Keratinocyte (primary cell): ENCODE measurements around the gene ZIC2. TPM values are rescaled to one million over a fixed set of nuclear protein-coding genes. Genes with fewer than 3 reads are reported as not detected.

Experiments used
- DNase-seq: peaks from one replicate; pipeline ENCODE4 v3.0.0-alpha.2; 2011; ENCODE audit warnings: low read depth, missing footprints, low spot score
- FAIRE-seq: peaks from 2 replicates; lab custom pipeline; 2011; peaks lifted over from hg19 to GRCh38; lab: Jason Lieb, UNC
- H2AFZ ChIP-seq: 2 replicates; pipeline ENCODE4 v1.6.0; 2012; ENCODE audit warnings: low read length, control low read depth, inconsistent platforms; ENCODE audit not compliant: control insufficient read depth
- H3K27ac ChIP-seq: 2 replicates; pipeline ENCODE4 v1.5.1; 2011; ENCODE audit warnings: low read length; ENCODE audit not compliant: control insufficient read depth, insufficient read depth
- H3K27me3 ChIP-seq: 3 replicates; pipeline ENCODE4 v1.6.0; 2011; ENCODE audit warnings: low read length; ENCODE audit not compliant: control insufficient read depth, insufficient read depth; ENCODE audit errors: extremely low read depth
- H3K36me3 ChIP-seq, 2 experiments: 2 replicates in 1 of 2; 3 replicates in 1 of 2; pipeline ENCODE4 v1.5.1; 2011; ENCODE audit warnings: low read length in 2 of 2, mild to moderate bottlenecking in 1 of 2; ENCODE audit not compliant: control insufficient read depth in 2 of 2, insufficient read depth in 2 of 2; ENCODE audit errors: extremely low read depth in 1 of 2
- H3K4me1 ChIP-seq: 3 replicates; pipeline ENCODE4 v1.5.1; 2011; ENCODE audit warnings: low read length; ENCODE audit not compliant: control insufficient read depth, insufficient read depth; ENCODE audit errors: extremely low read depth
- H3K4me2 ChIP-seq: 3 replicates; pipeline ENCODE4 v1.6.0; 2011; ENCODE audit warnings: low read depth, low read length; ENCODE audit not compliant: control insufficient read depth, insufficient read depth; ENCODE audit errors: extremely low read depth
- H3K4me3 ChIP-seq, 3 experiments: fragments of 200-600 bp in 1 of 3; sonication (generic) in 1 of 3; 2 replicates in 2 of 3; 3 replicates in 1 of 3; pipeline ENCODE4 v1.5.1; 2011 to 2016; ENCODE audit warnings: low read length in 3 of 3, mild to moderate bottlenecking in 3 of 3, control low read depth in 2 of 3, inconsistent platforms in 1 of 3, low read depth in 1 of 3, mixed read lengths in 1 of 3, mixed run types in 1 of 3, moderate library complexity in 1 of 3; ENCODE audit not compliant: control insufficient read depth in 2 of 3, insufficient read depth in 2 of 3; ENCODE audit errors: extremely low read depth in 1 of 3
- H3K79me2 ChIP-seq: 2 replicates; pipeline ENCODE4 v1.6.0; 2012; ENCODE audit warnings: low read length; ENCODE audit not compliant: control insufficient read depth, insufficient read depth
- H3K9ac ChIP-seq: 3 replicates; pipeline ENCODE4 v1.6.0; 2011; ENCODE audit warnings: low read length; ENCODE audit not compliant: control insufficient read depth, insufficient read depth; ENCODE audit errors: extremely low read depth
- H3K9me1 ChIP-seq: 3 replicates; pipeline ENCODE4 v1.6.0; 2011; ENCODE audit warnings: low read length; ENCODE audit not compliant: control insufficient read depth, insufficient read depth; ENCODE audit errors: extremely low read depth
- H3K9me3 ChIP-seq: 2 replicates; pipeline ENCODE4 v1.5.1; 2012; ENCODE audit warnings: low read depth, low read length; ENCODE audit not compliant: control insufficient read depth
- H4K20me1 ChIP-seq: 3 replicates; pipeline ENCODE4 v1.6.0; 2011; ENCODE audit warnings: low read length; ENCODE audit not compliant: control insufficient read depth, insufficient read depth; ENCODE audit errors: extremely low read depth
- EZH2 ChIP-seq: IDR thresholded peaks from one replicate; pipeline ENCODE4 v1.6.1; 2012; ENCODE audit warnings: inconsistent platforms, mild to moderate bottlenecking, low read length, moderate library complexity
- dilution Hi-C: fragments of 300-500 bp; cut with MboI; formaldehyde crosslinking; loops from one replicate; pipeline ENCODE4 v1.7.0; 2020; ENCODE audit warnings: low sequenced_read_pairs; ENCODE audit not compliant: extremely low pct_ligation_motif_present
- polyA plus RNA-seq, 5 experiments: library from polyadenylated mRNA; depleted of rRNA in 3 of 5; stranded (reverse) in 3 of 5; stranded (forward) in 1 of 5; unstranded in 1 of 5; fragments of >200 nt; gene quantifications; 1 replicate in 1 of 5; 2 replicates in 3 of 5; 3 replicates in 1 of 5; pipeline versions ENCODE4 v1.2.1 to v1.2.3, GENCODE V29; 2011 to 2012; ENCODE audit warnings: missing spikeins in 2 of 5, low read depth in 1 of 5, low replicate concordance in 1 of 5
- TF ChIP-seq, protein P1 (sequence below), 3 experiments: IDR thresholded peaks in 1 of 3; conservative IDR thresholded peaks in 1 of 3; optimal IDR thresholded peaks in 1 of 3; 2 replicates in 2 of 3; 3 replicates in 1 of 3; pipeline versions ENCODE3 to v1.5.1; 2011; ENCODE audit warnings: low read length in 3 of 3, mild to moderate bottlenecking in 3 of 3, moderate library complexity in 2 of 3, control low read depth in 1 of 3, inconsistent platforms in 1 of 3; ENCODE audit not compliant: insufficient read depth in 2 of 3; ENCODE audit errors: extremely low read depth in 1 of 3

Gene ZIC2
- polyA plus RNA-seq, 1 donor (not counting 4 experiments of a cell fraction or from before 2014, with no cell fraction given), result not detected

DNA sequence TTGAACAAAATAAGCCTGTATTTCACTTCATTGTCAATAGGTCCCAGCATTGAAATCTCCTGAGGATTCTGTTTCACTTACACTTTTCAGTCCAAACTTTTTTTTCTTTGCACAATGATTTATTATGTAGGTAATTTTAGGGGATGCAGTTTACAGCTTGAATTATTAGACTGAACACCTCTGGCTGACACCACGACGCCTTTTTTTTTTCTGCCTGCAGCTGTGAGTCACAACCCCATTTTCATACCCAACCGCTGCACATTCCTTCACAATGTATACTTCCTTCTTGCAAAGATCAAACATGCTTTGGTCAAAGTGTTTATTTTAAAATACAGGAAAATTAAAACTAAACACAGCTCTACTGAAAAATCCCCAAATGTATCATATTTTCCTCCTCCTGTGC is 11.4 kb downstream of the ZIC2 start:
- Histone ChIP-seq H3K27me3 (peaks cover 98% of the 10 kb centered on the region), H3K4me2 (no peak overlapping the region), H2AFZ (no peak overlapping the region), H3K27ac (no peak overlapping the region), H3K9ac (no peak overlapping the region), H4K20me1 (peaks cover 15% of the 10 kb centered on the region), H3K9me1 (no peaks in the 10 kb centered on the region), H3K9me3 (peaks cover 2% of the 10 kb centered on the region), H3K4me1 (no peaks in the 10 kb centered on the region), H3K36me3 (no peaks in the 10 kb centered on the region), H3K79me2 (no peaks in the 10 kb centered on the region), H3K4me3 (no peak overlapping the region)
- dilution Hi-C loops, result no loop called here
- peak; percentile 76 for FAIRE-seq
- TF ChIP-seq EZH2, result no peak
- TF ChIP-seq, protein P1, sequence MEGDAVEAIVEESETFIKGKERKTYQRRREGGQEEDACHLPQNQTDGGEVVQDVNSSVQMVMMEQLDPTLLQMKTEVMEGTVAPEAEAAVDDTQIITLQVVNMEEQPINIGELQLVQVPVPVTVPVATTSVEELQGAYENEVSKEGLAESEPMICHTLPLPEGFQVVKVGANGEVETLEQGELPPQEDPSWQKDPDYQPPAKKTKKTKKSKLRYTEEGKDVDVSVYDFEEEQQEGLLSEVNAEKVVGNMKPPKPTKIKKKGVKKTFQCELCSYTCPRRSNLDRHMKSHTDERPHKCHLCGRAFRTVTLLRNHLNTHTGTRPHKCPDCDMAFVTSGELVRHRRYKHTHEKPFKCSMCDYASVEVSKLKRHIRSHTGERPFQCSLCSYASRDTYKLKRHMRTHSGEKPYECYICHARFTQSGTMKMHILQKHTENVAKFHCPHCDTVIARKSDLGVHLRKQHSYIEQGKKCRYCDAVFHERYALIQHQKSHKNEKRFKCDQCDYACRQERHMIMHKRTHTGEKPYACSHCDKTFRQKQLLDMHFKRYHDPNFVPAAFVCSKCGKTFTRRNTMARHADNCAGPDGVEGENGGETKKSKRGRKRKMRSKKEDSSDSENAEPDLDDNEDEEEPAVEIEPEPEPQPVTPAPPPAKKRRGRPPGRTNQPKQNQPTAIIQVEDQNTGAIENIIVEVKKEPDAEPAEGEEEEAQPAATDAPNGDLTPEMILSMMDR (optimal IDR thresholded peaks at IDR 0.05 in 1 of 3, IDR thresholded peaks at IDR 0.05 in 1 of 3, conservative IDR thresholded peaks at IDR 0.05 in 1 of 3; ENCODE audit: extremely low read depth in 1 of 3, insufficient read depth in 2 of 3, low read length in 3 of 3), result no peak
- no peak for DNase-seq

DNA sequence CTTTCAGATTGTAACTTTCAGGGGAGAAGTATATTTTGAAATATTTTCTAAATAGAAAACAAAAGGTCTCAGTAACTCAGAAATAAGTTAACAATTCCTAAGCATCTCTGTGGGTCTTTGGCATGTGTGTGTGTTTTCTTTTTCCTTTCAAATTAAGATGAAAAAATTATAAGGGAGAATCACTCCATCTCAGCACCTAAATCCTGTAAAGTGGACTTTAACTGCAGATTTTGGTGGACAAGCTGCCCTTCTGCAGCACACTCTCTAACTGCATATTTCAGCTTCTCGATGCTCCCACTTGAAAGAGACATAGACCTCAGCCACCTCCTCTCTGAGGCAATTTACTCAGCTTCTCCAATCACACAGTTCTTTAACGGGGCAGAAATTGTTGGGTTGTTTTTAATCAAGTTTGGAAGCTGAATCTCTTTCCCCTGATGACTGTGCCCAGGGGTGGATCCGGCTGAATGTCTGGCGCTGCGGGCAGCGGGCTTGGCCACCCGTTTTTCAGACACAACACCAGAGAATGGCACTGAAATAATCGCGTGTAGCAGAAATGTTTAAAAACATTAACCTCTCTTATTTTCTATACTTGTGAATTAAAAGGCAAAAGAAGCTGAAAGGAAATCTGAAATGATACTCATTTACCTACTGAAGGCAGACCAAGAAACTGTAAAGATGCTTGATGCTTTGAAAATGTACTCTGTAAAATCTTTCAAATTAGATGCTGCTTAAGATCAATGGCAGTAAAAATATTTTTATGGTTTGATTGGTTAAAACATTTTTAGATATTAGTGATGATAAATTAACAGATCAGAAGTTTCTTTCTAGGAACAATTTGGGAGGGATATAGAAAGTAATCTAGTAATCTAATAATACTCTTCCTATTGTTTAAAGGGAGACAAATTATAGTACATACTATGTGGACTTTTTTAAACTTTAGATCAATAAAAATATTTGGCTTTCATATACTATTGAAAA is 12.4 kb downstream of the ZIC2 start:
- no peak for FAIRE-seq
- no peak overlapping the region for H3K4me2 ChIP-seq
- H3K9me3 ChIP-seq, result peaks cover 2% of the 10 kb centered on the region
- peaks cover 15% of the 10 kb centered on the region for H4K20me1 ChIP-seq
- no peak overlapping the region for H2AFZ ChIP-seq
- no peak overlapping the region for H3K9ac ChIP-seq
- no peak overlapping the region for H3K4me3 ChIP-seq
- no peaks in the 10 kb centered on the region for H3K79me2 ChIP-seq
- H3K27me3 ChIP-seq, result peaks cover 94% of the 10 kb centered on the region
- H3K9me1 ChIP-seq, result no peaks in the 10 kb centered on the region
- no peak for DNase-seq
- dilution Hi-C loops, result no loop called here
- no peaks in the 10 kb centered on the region for H3K36me3 ChIP-seq
- no peaks in the 10 kb centered on the region for H3K4me1 ChIP-seq
- no peak overlapping the region for H3K27ac ChIP-seq
- TF ChIP-seq, protein P1 (optimal IDR thresholded peaks at IDR 0.05 in 1 of 3, IDR thresholded peaks at IDR 0.05 in 1 of 3, conservative IDR thresholded peaks at IDR 0.05 in 1 of 3; ENCODE audit: extremely low read depth in 1 of 3, insufficient read depth in 2 of 3, low read length in 3 of 3), result no peak
- TF ChIP-seq EZH2, result no peak
